CD4-positive, alpha-beta T cell treated with Interleukin-6 at 100 ng/mL for 8 hours (primary cell): ENCODE results near the gene NAPB.
"Not testable (repeated sequence)": the region's sequence is repeated elsewhere in the genome, so short reads cannot be mapped to it uniquely, and the experiment has no call there.

Experiments used
- DNase-seq: peaks from one replicate; pipeline ENCODE4 v3.0.0-alpha.2; 2020; ENCODE audit warnings: mixed read lengths, low spot score

The NAPB gene

DNA sequence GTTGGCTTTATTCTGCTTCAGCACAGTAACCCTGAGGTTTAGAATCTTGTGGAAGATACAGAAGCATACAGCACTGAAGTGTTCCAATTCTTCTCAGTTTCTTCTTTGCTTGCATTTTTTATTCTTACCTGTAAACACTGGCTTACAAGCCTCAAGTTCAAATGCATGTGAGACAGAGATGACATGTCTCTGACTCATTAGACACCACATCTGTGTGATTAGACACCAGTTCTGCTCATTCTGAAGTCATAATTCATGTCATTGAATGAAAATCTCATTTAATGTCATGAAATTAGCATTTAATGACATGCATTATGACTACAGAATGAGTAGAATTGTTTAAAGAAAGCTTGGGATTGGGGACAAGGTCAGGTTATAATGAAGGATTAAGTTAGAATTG lies 53.5 kb downstream of the NAPB start:
- DNase-seq, result no peak

DNA sequence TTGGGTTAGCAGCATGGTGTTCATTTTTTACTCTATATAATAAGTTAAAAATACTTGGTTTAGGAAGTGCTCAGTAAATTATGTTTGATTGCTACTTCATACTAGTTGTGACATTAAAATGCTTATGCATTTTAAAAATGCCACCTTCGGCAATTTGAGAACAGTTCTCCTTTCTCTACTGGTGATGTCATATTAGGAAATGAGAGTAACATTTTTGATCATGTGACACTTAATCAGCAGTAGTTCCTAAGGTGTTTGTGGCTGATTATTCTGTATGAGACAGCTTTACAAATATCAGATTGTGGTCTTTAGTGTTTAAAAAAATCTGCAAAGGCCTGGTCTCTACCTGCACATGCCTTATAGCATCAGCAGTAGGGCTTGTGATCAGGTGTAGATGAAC lies 54.9 kb downstream of the NAPB start:
- no peak for DNase-seq

DNA sequence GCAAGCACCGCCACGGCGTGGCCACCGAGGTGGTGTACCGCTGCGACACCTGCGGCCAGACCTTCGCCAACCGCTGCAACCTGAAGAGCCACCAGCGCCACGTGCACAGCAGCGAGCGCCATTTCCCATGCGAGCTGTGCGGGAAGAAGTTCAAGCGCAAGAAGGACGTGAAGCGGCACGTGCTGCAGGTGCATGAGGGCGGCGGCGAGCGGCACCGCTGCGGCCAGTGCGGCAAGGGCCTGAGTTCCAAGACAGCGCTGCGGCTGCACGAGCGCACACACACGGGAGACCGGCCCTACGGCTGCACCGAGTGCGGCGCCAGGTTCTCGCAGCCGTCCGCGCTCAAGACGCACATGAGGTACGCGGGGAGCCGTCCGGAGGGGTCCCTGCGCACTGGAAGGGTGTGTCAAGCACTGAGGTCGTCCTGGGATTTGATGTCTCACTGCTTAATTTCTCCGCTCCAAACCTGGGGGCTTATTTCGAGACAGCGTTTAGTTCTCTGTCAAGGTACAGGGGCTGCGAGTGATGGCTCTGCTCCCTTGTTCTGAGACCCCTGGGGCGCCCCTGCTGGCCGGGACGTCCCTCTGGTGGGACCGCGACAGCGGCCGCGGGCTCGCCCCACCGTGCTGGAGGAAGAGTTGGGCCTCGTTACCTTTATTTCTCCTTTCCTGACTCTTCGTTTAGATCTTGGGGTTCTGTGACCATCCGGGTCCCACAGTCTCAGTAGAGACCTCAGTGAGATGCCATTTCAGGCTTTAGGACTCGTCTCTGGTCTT lies 55.7 kb downstream of the NAPB start:
- no peak for DNase-seq

DNA sequence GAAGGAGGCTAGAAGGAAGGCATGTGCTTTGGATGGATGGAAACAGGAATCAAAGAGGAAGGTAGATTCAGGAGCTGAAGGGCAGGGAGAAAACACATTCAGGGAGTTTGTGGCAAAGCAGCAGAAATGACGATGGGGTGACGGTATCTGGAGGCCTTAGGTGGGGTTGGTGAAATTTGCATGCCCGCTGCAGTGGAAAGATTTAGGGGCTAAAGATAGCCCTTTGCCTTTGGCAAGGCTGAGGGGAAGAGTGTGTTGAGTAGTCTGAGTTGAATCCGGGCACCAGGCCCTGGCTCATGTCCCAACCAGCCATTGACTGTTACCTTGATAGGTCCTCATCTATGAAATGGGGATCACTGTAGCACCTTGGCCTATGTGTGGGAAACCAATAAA lies 58.0 kb downstream of the NAPB start:
- no peak for DNase-seq

DNA sequence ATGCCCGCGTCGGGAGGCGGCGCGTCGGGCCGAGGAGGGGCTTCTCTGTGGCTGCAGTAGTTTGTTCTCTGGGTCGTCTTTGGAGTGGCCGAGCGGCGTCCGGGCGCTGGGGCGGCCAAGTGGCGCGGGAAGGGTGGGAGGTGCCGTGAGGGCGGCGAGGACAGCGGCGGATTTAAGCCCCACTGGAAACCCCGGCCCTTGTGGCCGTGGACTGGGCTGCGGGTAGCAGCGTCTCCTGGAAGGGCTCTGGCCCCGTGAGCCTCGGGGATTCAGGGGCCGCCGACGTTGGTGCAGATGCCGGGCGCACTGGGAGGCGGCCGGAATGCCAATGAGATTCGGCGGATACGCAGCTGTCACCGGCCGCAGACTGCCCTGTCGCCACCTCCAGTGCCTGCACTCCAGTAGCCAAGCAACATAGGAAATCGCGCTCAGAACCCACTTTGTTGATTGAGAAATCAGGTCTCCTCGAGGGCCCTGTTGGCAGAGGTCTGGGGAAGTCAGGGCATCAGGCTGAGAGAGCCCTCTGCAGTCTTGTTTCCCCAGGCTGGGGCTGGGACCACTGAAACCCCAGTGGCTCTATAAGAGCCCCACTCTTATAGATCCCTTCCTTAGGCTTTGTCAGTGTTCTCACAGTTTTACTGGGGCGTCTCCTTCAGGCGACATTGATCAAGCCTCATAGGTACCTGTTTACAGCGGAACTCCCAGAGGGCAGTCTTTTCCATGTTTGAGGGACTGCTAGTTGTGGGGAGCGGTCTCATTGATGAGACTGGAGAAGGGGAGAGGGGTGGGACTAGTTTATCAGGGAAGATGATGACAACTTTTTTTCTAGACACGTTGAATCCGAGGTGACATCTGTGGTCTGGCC lies 58.7 kb downstream of the NAPB start:
- peak; percentile 15 for DNase-seq

DNA sequence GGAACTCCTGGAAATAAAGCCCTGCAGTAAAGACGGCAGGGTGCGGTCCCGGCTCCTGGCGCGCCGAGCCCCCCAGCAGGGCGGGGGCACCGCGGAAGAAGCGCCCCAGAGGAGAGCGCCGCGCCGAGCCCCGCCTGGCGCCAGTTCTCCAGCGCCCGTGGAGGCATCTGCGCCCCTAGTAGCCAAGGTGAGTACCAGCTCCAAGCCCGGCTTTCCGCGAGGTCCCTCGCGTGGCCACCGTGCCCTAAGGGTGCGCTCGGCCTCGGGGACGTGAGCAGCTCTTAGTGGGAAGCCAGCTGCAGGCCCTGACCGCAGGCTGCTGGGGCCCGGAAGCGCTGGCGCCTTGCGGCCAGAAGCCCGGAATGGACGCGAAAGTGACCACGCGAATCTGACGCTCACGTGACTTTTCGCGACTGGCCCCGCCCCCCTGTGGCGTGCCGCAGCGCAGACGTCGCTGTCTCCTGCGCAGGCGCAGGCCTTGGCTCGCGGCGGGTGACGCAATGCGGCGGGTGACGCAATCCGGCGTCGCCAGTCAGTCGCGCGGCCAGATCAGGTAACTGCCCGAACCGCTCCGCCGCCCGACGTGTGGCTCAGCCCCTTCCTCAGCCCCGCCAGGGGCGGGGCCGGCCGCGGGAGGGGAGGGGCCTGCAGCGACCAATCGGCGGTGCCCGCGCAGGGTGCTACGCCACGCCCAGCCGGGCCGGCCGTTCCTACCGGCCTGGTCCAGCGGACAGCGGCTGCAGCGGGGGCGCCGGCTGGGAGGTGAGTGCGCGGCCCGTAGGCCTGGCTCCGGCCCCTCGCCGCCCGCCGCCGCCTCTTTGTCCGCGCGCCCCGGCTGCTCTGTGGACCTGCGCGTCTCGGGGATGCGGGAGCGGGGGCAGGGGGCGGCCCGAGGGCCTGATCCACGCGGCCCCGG lies 59.6 kb downstream of the NAPB start, which contains the start of gene GZF1:
GZF1 (plus strand) TSS at position 707 of the 916 bp plus-strand sequence. CDS start 2,202 bp downstream, outside the sequence.
- DNase-seq, result peak; percentile 98

DNA sequence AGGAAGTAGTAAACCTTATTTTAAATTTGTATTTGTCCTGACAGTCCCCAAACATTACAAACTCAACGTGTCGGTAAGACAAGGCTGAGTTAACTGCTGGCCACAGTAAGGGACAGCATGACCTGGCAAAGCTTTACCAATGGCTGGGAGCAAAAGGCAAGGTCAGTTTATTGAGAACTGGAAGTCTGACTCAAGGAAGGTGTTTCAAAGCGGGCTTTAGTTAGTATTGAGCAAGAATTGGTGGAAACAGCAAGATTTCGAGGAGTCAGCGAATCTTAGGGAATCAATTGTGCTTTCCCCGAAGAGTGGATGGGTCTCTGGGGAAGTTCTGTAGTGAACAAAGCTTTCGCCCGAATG lies 60.2 kb downstream of the NAPB start:
- no peak for DNase-seq

DNA sequence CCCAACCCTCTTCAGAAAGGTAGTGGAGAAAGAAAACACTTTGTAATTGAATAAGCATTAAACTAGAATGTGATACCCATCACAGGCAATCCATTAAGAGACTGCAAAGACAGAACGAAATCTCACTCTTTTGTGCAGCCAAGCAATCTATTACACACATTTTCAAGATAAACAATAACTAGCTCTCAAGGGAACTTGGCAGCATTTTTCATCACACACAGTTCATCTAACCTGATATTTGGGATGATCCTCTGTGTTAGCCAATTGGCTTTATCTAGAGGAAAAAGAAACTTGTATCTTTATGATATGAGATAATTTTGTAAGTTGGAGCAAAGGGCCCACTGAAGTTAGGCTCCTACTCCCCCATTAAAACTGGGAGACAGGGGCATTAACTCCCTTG lies 60.8 kb downstream of the NAPB start:
- DNase-seq, result no peak

DNA sequence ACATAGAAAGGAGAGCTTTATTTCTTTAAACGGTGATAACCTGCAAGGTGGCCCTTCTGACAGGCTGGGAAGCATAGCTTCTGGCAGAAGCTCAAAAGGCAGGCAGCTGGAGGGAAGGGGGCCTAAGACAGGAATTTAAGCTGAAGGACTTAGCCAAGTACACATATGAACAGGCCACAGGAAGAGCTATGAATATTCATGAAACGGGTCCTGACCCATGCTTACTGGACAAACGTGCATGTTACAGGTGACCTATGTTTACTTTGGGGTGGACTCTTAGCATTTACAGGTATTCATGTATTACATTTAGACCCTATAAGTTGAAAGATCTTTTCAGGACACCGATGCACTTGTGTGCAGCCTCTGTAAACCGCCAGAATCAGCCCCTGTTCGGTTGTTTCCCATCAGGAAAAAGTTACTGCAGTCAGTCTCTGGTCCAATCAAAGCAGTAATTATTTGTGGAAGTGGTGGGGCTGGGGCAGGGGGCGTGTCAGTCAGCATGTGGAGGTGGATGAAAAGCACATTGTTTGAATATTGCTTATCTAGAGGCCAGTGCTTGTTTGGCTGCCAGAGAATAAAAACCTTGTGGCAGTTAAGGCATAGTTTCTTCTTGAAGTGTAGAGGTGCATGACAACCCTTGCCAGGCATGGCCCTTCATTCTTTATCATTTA lies 62.2 kb downstream of the NAPB start:
- no peak for DNase-seq

DNA sequence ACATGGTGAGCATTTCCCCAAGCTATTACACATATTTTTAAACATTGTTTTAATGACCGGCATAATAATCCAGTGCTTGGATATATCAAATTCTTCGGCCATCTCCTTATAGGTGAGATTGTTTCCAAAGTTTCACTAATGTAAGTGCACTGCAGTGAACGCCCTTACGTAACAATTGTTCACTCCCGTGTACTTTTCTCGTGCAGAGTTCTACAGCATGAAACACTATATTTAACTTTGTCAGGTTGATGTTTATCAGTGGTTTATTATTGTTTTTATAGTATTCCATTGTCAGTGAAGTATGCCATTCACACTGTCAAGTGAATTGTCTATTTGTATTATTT lies 62.8 kb downstream of the NAPB start:
- no peak for DNase-seq

DNA sequence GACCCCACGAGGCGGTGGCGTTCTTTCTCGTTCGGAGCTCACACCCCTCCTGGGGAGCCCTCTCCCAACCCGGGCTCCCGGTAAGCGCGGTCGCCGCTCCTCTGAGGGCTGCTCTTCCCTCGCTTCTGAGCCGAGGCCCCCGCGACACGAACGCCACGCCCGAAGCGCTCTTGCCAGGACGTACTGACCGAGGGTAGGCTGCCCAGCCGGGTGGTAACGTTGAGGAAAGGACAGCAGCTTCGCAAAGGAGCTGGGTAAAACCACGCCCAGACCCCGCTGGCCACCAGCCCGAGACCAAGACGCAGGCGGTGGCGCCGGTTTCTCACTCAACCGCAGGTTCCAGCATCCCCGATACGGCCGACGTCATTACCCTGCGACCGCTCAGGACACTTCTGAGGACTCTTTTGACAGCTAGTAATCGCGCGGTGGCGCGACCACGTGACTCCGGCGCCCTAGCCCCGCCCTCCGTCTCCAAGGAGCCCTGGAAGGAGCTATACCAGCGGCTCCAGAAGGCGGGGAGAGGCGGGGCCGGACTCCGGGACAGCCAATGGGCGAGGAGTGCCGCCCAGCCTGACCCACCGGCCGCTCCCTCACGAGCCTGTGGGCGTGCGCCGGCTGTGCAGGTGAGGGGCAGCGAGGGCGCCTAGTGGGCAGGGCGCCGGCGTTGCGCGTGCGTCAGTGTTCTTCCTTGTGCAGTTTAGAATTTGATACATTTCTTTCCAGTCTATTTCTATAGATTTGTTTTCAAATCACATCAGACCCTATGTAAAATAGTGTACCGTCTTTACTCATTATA lies 63.3 kb downstream of the NAPB start:
- peak; percentile 100 for DNase-seq

DNA sequence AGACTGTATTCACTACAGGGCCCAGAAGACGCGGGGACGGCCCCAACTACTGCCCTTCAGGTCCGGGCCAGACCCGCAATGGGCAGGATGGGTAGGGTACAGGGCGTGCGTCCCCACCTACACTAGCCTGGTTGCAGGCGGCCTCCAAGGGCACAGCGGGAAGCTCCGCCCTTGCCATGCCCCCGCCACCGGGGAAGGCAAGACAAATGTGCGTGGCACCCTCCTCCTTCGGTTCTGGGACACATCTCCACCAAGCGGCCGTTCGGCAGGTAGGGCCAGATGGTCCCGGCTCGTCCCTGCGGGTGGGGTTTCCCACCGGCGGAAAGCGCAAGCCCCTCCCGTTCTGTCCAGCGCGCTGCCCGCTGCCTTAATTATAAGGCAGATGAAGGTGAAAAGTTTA lies 65.1 kb downstream of the NAPB start:
- DNase-seq, result no peak

DNA sequence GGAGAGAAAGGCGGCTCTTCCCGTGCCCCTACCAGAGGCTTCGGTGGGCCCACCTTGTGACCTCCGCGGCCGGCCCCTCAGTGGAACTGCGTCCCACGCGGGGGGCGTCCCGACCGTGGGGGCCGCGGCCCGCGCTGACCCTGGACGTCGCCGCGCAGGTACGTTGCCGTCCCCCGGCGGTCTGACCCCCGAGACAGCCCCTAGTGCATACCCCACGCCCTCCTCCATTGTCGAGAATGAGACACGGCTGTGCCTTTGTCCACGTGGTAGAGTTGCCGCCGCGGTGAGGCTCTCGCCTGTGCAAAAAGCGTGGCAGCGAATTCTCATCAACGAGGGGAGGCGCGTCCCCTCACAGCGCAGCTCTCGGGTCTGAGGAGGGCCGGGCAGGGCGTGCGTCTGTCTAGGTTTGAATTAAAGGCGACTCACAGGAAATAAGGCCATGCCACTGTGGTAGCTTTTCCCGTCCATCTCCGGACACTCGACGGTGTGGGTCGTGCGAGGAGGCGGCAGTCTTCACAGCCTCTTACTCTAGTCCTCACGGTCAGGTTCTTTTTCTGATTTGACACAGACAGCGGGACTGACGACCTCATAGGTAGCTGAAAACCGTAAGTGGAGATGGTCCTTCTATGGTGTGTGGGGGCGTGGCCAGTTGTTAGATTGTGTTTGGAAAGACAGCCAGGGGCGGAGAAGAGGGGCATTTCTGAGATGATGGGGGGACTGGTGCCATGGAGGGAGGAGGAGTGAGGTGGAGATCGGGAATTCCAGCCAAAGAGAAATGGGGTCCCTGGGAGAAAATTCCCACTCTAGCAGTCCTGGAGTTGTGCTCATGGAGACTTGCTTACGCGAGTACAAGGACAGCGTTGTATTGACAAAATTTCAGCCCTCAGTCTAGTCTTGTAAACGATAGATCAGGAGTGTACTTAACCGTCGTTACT lies 70.1 kb downstream of the NAPB start:
- peak; percentile 45 for DNase-seq

DNA sequence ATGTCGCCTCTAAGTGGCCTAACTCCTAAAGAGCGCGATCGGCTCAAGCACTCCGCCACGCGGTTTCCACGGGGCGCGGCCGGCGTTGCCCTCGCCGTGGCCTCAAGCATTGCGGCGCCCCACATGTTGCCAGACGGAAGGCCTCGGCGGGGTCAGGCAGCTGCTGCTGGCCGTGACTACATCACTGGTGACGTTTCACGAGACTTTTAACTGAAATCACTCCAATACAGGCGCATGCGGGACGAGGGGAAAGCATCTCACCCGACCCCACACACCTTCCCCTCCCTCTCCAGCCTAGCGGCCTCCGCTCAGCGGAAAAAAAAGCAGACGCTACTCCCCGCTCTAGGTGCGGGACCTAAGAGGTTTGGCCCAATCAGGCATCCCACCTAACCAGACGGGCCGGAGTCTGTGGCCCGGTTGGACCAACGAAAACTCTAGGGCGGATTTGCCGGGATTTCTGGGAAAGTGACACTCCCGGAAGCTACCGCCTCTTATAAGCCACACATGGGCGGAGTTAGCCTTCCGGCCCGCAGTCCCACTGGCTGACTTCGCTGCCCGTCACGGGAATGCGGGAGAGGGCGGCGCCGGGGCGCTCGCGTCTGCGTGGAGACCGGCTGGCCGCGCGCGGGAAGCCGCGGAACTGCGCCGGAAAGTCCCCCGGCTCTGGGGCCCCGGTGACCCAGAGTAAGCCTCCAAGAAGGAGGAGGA lies 70.9 kb downstream of the NAPB start, which contains the start of gene NXT1:
NXT1 (plus strand) TSS at position 596 of the 708 bp plus-strand sequence. CDS start 3,251 bp downstream, outside the sequence.
- peak; percentile 94 for DNase-seq

DNA sequence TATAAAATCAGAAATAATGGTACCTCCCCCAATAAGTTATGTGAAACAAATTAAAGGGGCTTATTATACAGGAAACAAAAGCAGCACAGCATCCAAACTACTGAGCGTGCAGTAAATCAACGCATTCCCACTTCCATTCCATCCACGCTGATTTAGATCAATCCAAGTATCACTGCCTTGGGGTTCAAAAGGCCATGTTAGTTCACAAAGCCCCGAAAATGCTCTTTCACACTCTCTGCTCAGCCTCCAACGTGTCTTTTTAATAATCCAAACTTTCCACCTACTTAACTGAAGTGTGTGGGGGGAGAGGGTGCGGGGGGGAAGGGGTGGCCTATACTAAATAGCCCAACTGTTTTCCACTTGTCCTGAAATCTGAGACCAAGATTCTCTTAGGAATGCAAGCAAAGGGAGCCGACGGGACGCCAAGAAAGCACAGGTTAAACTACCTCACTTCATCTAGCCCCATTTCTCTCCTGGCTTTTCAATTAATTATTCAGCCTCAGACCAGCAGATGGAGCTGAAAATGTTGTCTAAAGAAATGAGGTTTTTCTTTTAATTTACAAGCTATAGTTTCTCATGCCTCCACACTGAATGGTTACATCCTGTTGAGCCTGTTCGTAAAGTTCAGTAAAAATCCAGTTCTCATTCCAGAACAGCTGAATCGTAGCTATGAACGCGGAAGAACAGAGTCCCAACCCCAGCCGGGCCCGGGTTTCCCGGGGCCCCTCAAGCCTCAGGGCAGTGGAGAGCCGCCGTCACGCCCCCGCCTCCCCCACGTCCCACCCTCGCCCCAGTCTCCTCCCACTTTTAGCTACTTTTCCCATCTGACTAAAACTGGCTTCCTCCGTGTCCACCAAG lies 71.7 kb downstream of the NAPB start:
- peak; percentile 76 for DNase-seq

DNA sequence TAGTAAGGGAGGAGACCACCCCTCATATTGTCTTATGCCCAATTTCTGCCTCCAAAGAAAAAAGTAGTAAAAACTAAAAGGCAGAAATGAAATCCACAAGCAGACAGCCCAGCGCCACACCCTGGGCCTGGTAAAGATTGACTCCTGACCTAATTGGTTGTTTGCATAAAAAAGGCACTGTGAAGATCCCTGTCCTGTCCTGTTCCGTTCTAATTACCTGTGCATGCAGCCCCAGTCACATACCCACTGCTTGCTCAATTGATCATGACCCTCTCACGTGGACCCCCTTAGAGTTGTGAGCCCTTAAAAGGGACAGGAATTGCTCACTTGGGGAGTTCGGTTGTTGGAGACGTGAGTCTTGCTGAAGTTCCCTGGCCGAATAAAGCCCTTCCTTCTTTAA lies 72.8 kb downstream of the NAPB start:
- DNase-seq, result not testable (repeated sequence)

DNA sequence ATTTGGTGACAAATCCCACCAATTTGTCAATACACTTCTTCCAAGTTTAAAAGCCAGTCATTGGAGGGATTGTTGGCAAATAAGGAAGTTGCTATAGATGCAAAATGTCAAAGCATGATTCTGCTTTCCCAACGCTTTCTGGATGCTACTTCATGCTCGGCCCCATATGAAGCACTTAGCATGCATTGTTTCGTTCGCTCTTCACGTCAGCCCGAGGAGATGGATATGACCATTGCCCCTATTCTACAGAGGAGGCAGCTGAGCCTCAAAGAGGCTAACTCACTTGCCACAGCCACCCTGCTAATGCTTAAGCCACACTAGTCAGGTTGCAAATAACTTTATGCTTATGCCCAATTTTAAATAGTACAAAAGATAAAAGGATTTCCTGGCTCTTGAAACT lies 73.5 kb downstream of the NAPB start:
- DNase-seq, result no peak

DNA sequence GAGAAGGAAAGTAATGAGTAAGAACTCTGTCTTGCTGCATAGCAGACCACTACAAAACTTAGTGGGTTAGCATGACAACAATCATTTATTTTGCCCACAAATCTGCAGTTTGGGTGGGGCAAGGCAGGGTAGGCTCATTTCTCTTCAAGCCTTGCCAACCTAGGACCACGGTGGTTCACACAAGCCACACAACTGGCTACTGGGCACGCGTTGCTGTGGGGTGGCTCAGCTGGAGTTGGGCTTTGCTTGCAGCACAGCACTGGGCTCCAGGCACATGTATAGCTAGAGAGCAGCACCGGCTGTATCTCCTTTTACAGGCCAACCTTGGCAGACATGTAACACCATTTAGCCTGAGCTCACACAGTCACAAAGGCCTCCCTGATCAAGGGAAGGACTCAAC lies 75.3 kb downstream of the NAPB start:
- no peak for DNase-seq
